K562 (cell line): ENCODE results near the gene STARD13. TPM values are rescaled to one million over a fixed set of nuclear protein-coding genes. Genes with fewer than 3 reads are reported as not detected.

Source experiments
- ATAC-seq: fragments of 200-7000 bp; cut with Tn5 transposase; 3 replicates; pipeline ENCODE4 v1.9.1; 2020; ENCODE audit warnings: moderate library complexity
- BruUV-seq: library from RNA; stranded (reverse); fragments of 400-500 nt; replicated peaks from 2 replicates; lab custom pipeline; 2021; lab: Mats Ljungman, UMichigan
- CTCF ChIA-PET: fragments of 300-600 bp; formaldehyde crosslinking; extraction: SDS; loops from one replicate; lab custom pipeline; 2021; ENCODE audit warnings: low intra/inter-chr PET ratio; lab: Yijun Ruan, JAX
- POLR2A ChIA-PET: fragments of 300-600, 350-650 bp; sonication (Branson Sonifier 250); formaldehyde crosslinking; extraction: SDS; loops from one replicate; lab custom pipeline; 2021; ENCODE audit warnings: antibody characterized with exemption, inconsistent platforms; lab: Yijun Ruan, JAX
- DNase-seq, 4 experiments: peaks; one replicate each; pipeline versions ENCODE4 v3.0.0 to v3.0.0-alpha.2; 2011 to 2018; ENCODE audit warnings: low spot score in 3 of 4, mixed read lengths in 3 of 4; ENCODE audit errors: extremely low read depth in 1 of 4
- FAIRE-seq: peaks from 2 replicates; lab custom pipeline; 2011; peaks lifted over from hg19 to GRCh38; lab: Jason Lieb, UNC
- H2AFZ ChIP-seq: 2 replicates; pipeline ENCODE4 v1.6.0; 2011; ENCODE audit warnings: low read depth, low read length, control low read depth, inconsistent platforms
- H3K27ac ChIP-seq: fragments of 200-600 bp; 3 replicates; pipeline ENCODE4 v1.8.0; 2011; ENCODE audit warnings: low read depth, mild to moderate bottlenecking, control low read depth, inconsistent platforms, low read length, moderate library complexity, mixed read lengths; ENCODE audit errors: extremely low read depth
- H3K27me3 ChIP-seq, 2 experiments: fragments of 300-600 bp in 1 of 2; 2 replicates in 1 of 2; 3 replicates in 1 of 2; pipeline versions ENCODE4 v1.6.0 to v1.8.0; 2011; ENCODE audit warnings: inconsistent platforms in 2 of 2, low read length in 2 of 2, mild to moderate bottlenecking in 1 of 2, mixed read lengths in 1 of 2, moderate library complexity in 1 of 2; ENCODE audit not compliant: control insufficient read depth in 2 of 2, insufficient read depth in 2 of 2
- H3K36me3 ChIP-seq: fragments of 300-600 bp; 3 replicates; pipeline ENCODE4 v1.8.0; 2011; ENCODE audit warnings: mild to moderate bottlenecking, low read length, inconsistent platforms; ENCODE audit not compliant: control insufficient read depth, insufficient read depth
- H3K4me1 ChIP-seq, 2 experiments: fragments of 200-600 bp in 1 of 2; replicated peaks in 1 of 2; 2 replicates in 1 of 2; 3 replicates in 1 of 2; pipeline versions ENCODE4 v1.5.1 to v1.8.0; 2011; ENCODE audit warnings: inconsistent platforms in 2 of 2, low read length in 2 of 2, mild to moderate bottlenecking in 1 of 2, mixed read lengths in 1 of 2, moderate library complexity in 1 of 2; ENCODE audit not compliant: control insufficient read depth in 2 of 2, insufficient read depth in 2 of 2
- H3K4me2 ChIP-seq: 2 replicates; pipeline ENCODE4 v1.6.1; 2011; ENCODE audit warnings: low read length, control low read depth, inconsistent platforms, mixed read lengths; ENCODE audit not compliant: insufficient read depth
- H3K4me3 ChIP-seq: fragments of 200-600 bp; sonication (generic), shearing (Covaris generic); 2 replicates; pipeline ENCODE4 v1.5.1; 2016; ENCODE audit warnings: control low read depth, inconsistent platforms
- H3K79me2 ChIP-seq: fragments of 200-600 bp; 3 replicates; pipeline ENCODE4 v1.8.0; 2011; ENCODE audit warnings: low read length, inconsistent platforms; ENCODE audit not compliant: control insufficient read depth, insufficient read depth
- H3K9ac ChIP-seq, 2 experiments: 2 replicates each; pipeline versions ENCODE4 v1.6.0 to v1.6.1; 2011; ENCODE audit warnings: low read depth in 2 of 2, low read length in 2 of 2, control low read depth in 1 of 2, inconsistent platforms in 1 of 2, mild to moderate bottlenecking in 1 of 2, mixed read lengths in 1 of 2; ENCODE audit not compliant: insufficient read depth in 1 of 2
- H3K9me1 ChIP-seq: one replicate; pipeline ENCODE4 v1.6.0; 2011; ENCODE audit warnings: inconsistent platforms, mild to moderate bottlenecking, low read length, moderate library complexity; ENCODE audit not compliant: control insufficient read depth, insufficient read depth
- H3K9me3 ChIP-seq: replicated peaks from 2 replicates; pipeline ENCODE4 v1.5.1; 2011; ENCODE audit warnings: low read depth, low read length, inconsistent platforms; ENCODE audit not compliant: control insufficient read depth, insufficient read depth
- H4K20me1 ChIP-seq: replicated peaks from 2 replicates; pipeline ENCODE4 v1.6.1; 2011; ENCODE audit warnings: low read length, inconsistent platforms, mixed read lengths; ENCODE audit not compliant: control insufficient read depth, insufficient read depth
- CBFA2T2 ChIP-seq: fragments of 450-650 bp; conservative IDR thresholded peaks from 2 replicates; pipeline ENCODE4 v1.6.1; 2017; ENCODE audit warnings: mild to moderate bottlenecking
- FOXA1 ChIP-seq: fragments of 450-650 bp; IDR thresholded peaks from 2 replicates; pipeline ENCODE4 v1.6.1; 2016; ENCODE audit warnings: mild to moderate bottlenecking, borderline replicate concordance
- HOMEZ ChIP-seq: fragments of 250-450 bp; sonication (Bioruptor Pico); IDR thresholded peaks from 2 replicates; pipeline ENCODE4 v1.4.0; 2020; ENCODE audit warnings: mild to moderate bottlenecking, moderate library complexity
- IFI16 ChIP-seq: fragments of 250-450 bp; sonication (Bioruptor Pico); IDR thresholded peaks from 2 replicates; pipeline ENCODE4 v2.1.2; 2022; ENCODE audit warnings: mild to moderate bottlenecking, inconsistent platforms
- MNT ChIP-seq, 2 experiments: fragments of 450-650 bp; conservative IDR thresholded peaks; 2 replicates each; pipeline ENCODE4 v1.6.1; 2017; ENCODE audit warnings: mild to moderate bottlenecking in 2 of 2, moderate library complexity in 2 of 2
- PBX2 ChIP-seq, 2 experiments: IDR thresholded peaks in 1 of 2; conservative IDR thresholded peaks in 1 of 2; 2 replicates each; pipeline ENCODE4 v1.6.1; 2016; ENCODE audit warnings: low read depth in 2 of 2, mild to moderate bottlenecking in 1 of 2, missing compliant biosample characterization in 1 of 2, missing genetic modification characterization in 1 of 2, moderate library complexity in 1 of 2
- RBFOX2 ChIP-seq: fragments of 200-400 bp; formaldehyde crosslinking; IDR thresholded peaks from 2 replicates; pipeline ENCODE4 v1.6.1; 2017; ENCODE audit warnings: low read depth, mild to moderate bottlenecking, low read length, moderate library complexity
- TAL1 ChIP-seq: fragments of 450-650 bp; IDR thresholded peaks from 2 replicates; pipeline ENCODE4 v1.6.1; 2016; ENCODE audit warnings: mild to moderate bottlenecking
- TRIM24 ChIP-seq, 2 experiments: fragments of 450-650 bp; IDR thresholded peaks; 2 replicates each; pipeline ENCODE4 v1.6.1; 2016
- ZNF124 ChIP-seq: sonication (generic); formaldehyde crosslinking; IDR thresholded peaks from 2 replicates; pipeline ENCODE4 v1.8.1; 2022; ENCODE audit warnings: missing genetic modification reagents
- WGBS: fragments of 100-300 bp; shearing (Covaris generic); methylation state at CpG from one replicate; pipeline ENCODE4 v1.1.6; 2016; ENCODE audit warnings: low coverage, mixed read lengths; ENCODE audit not compliant: insufficient coverage; ENCODE audit errors: missing lambda C conversion rate; 5-methylcytosine and 5-hydroxymethylcytosine counted together
- in situ Hi-C: fragments of 300-500 bp; cut with MboI; formaldehyde crosslinking; loops from 4 replicates; pipeline ENCODE4 v1.15.0; 2018; ENCODE audit warnings: inconsistent platforms, mixed read lengths
- intact Hi-C: fragments of 100-400 bp; cut with micrococcal nuclease; formaldehyde crosslinking; loops from 2 replicates; pipeline ENCODE4 v1.14.2; 2022
- polyA plus RNA-seq, 8 experiments: library from polyadenylated mRNA; depleted of rRNA in 4 of 8; stranded (reverse) in 5 of 8; unstranded in 3 of 8; fragments of >200 nt; fragmentation: Nextera tagmentation in 2 of 8; fragmentation: Illumina TruSeq in 1 of 8; extraction: Ambion mirVana in 2 of 8; extraction: Trizol in 1 of 8; gene quantifications; 2 replicates each; pipeline versions ENCODE4 v1.2.1 to v1.2.3, GENCODE V29; 2011 to 2014; ENCODE audit warnings: inconsistent platforms in 1 of 8, missing spikeins in 1 of 8
- total RNA-seq, 7 experiments: library from RNA; depleted of rRNA in 6 of 7; stranded (reverse); fragments of >200 nt in 6 of 7; fragmentation: Illumina TruSeq in 2 of 7; extraction: Trizol in 2 of 7; gene quantifications; 2 replicates each; pipeline versions ENCODE4 v1.2.1 to v1.2.3, GENCODE V29; 2011 to 2021; ENCODE audit warnings: low replicate concordance in 1 of 7
- TF ChIP-seq, protein P1 (sequence below): fragments of 450-650 bp; formaldehyde crosslinking; IDR thresholded peaks from 2 replicates; pipeline ENCODE4 v1.4.0; 2022; ENCODE audit warnings: missing genetic modification characterization

STARD13 gene
- total and polyA plus RNA-seq, 9 of the 15 experiments (the other 6 are each of a cell fraction or from before 2014, with no cell fraction given): 0.11 TPM; not detected in 8

DNA sequence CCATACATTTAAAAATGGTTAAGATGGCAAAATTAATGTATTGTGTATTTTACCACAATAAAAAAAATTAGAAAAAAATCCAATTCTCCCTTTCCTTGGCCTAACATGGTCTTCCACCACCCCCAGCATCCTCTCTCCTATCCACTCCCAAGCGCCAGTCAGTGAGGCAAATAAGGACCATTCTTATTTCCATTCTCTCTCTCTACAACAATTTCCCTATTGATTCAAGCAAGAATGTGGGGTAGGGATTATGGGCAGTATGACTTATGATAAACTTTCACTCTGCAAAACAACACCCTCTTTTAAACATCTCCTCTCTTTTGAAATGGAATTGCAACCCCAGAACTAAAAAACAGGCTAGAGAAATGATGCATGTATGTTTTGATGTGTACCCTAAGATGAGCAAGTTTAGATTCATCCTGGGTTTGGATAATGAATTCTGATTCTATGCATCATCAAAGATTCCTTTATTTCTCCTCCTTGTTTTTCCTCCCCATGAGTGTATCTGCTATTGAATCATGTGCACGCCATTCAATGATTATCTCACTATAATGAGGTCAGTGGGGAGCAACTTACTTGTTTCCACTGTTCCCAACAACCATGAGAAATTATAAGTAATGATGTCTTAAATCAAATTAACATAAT is 3.5 kb downstream of the STARD13 start (continued):
- no peak for TF ChIP-seq MNT (conservative IDR thresholded peaks at IDR 0.05)
- no peak for TF ChIP-seq FOXA1
- no peak for TF ChIP-seq PBX2 (CRISPR knock-in tag; IDR thresholded peaks at IDR 0.05; ENCODE audit: low read depth)
- no peak for TF ChIP-seq PBX2 (tag; conservative IDR thresholded peaks at IDR 0.05; ENCODE audit: low read depth)
- TF ChIP-seq IFI16 (CRISPR knock-in tag): no peak

DNA sequence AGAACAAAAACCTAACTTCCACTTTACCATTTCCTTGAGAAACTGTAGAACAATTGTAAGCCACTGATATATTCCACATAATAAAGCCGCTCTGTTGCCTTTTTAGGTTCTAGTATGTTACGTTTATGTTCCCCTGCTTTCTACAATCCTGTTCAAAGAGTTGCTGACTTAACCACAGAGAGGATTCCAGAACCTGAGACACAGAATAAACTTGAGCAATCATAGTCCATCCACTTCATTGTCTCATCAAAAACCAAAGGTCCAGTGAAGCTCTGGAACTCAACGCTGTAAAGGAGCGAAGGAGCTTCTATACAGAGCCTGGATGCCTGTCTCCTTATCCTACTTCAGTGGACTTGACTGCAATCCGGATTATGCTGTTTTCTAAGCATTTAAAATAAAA is 4.6 kb downstream of the STARD13 start:
- ChIA-PET CTCF (no interaction called here), POLR2A (no interaction called here)
- Histone ChIP-seq H3K9me3 (no peaks in the 10 kb centered on the region), H3K79me2 (no peaks in the 10 kb centered on the region), H2AFZ (no peak overlapping the region), H3K27me3 (peaks cover 0 to 4% of the 10 kb centered on the region in 2 experiments; a peak in 3 of 5 replicates), H4K20me1 (no peaks in the 10 kb centered on the region), H3K4me2 (no peak overlapping the region), H3K9me1 (no peaks in the 10 kb centered on the region), H3K4me1 (no peaks in the 10 kb centered on the region; a peak in 1 of 5 replicates), H3K4me3 (no peak overlapping the region), H3K27ac (no peak overlapping the region), H3K36me3 (no peaks in the 10 kb centered on the region), H3K9ac (no peak overlapping the region)
- BruUV-seq: no TSS peak
- in situ Hi-C loops (no loop called here), intact Hi-C loops (no loop called here)
- WGBS: 0% methylated on average over 5 of the region's 5 CpGs
- DNase-seq: no peak
- TF ChIP-seq ZNF124 (CRISPR knock-in tag) (no peak), TAL1 (no peak), RBFOX2 (no peak), TRIM24 (IDR thresholded peaks at IDR 0.05) (no peak), CBFA2T2 (no peak), HOMEZ (CRISPR knock-in tag) (no peak)
- TF ChIP-seq, protein P1, sequence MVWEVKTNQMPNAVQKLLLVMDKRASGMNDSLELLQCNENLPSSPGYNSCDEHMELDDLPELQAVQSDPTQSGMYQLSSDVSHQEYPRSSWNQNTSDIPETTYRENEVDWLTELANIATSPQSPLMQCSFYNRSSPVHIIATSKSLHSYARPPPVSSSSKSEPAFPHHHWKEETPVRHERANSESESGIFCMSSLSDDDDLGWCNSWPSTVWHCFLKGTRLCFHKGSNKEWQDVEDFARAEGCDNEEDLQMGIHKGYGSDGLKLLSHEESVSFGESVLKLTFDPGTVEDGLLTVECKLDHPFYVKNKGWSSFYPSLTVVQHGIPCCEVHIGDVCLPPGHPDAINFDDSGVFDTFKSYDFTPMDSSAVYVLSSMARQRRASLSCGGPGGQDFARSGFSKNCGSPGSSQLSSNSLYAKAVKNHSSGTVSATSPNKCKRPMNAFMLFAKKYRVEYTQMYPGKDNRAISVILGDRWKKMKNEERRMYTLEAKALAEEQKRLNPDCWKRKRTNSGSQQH (CRISPR knock-in tag): no peak
- no peak for ATAC-seq
- FAIRE-seq: no peak
